Neural cell (in vitro differentiated cells): ENCODE measurements around the gene IL6R. TPM values are rescaled to one million over a fixed set of nuclear protein-coding genes. Genes with fewer than 3 reads are reported as not detected.

Source experiments
- H2AFZ ChIP-seq: fragments of 200-600, 300-800 bp; sonication (generic), shearing (Covaris generic); 2 replicates; pipeline ENCODE4 v1.6.0; 2014; ENCODE audit warnings: low read depth, mild to moderate bottlenecking, antibody characterized with exemption, low read length, moderate library complexity
- H3F3A ChIP-seq: fragments of 200-600 bp; shearing (Covaris generic); 2 replicates; pipeline ENCODE4 v1.6.1; 2016; ENCODE audit warnings: mild to moderate bottlenecking, moderate library complexity, mixed read lengths, antibody characterized with exemption, low read length; ENCODE audit not compliant: insufficient read depth, poor library complexity, severe bottlenecking
- H3K27ac ChIP-seq: fragments of 200-600, 300-800 bp; sonication (generic), shearing (Covaris generic); 2 replicates; pipeline ENCODE4 v1.5.1; 2014; ENCODE audit warnings: mild to moderate bottlenecking, low read length, moderate library complexity
- H3K27me3 ChIP-seq: fragments of 300-800, 200-600 bp; sonication (generic), shearing (Covaris generic); 2 replicates; pipeline ENCODE4 v1.6.0; 2014; ENCODE audit warnings: mild to moderate bottlenecking, low read depth, low read length, moderate library complexity; ENCODE audit not compliant: insufficient read depth
- H3K36me3 ChIP-seq: fragments of 300-800, 200-600 bp; sonication (generic), shearing (Covaris generic); 2 replicates; pipeline ENCODE4 v1.5.1; 2014; ENCODE audit warnings: mild to moderate bottlenecking, antibody characterized with exemption, low read length, moderate library complexity; ENCODE audit not compliant: insufficient read depth
- H3K4me2 ChIP-seq: fragments of 300-800, 200-600 bp; sonication (generic), shearing (Covaris generic); 2 replicates; pipeline ENCODE4 v1.6.0; 2014; ENCODE audit warnings: mild to moderate bottlenecking, low read length
- H3K4me3 ChIP-seq: fragments of 300-800, 200-600 bp; sonication (generic), shearing (Covaris generic); 2 replicates; pipeline ENCODE4 v1.5.1; 2014; ENCODE audit warnings: mild to moderate bottlenecking, low read length, moderate library complexity
- H3K79me2 ChIP-seq: fragments of 200-600 bp; shearing (Covaris generic); replicated peaks from 2 replicates; pipeline ENCODE4 v1.6.0; 2014; ENCODE audit warnings: mild to moderate bottlenecking, low read length, moderate library complexity; ENCODE audit not compliant: insufficient read depth
- H3K9ac ChIP-seq: fragments of 300-800, 200-600 bp; sonication (generic), shearing (Covaris generic); 2 replicates; pipeline ENCODE4 v1.6.1; 2016; ENCODE audit warnings: mild to moderate bottlenecking, low read length, mixed read lengths
- H3K9me2 ChIP-seq: fragments of 200-600 bp; shearing (Covaris generic); 2 replicates; pipeline ENCODE4 v1.6.1; 2016; ENCODE audit warnings: mild to moderate bottlenecking, low read length, mixed read lengths; ENCODE audit not compliant: insufficient read depth
- H3K9me3 ChIP-seq: fragments of 200-600, 300-800 bp; sonication (generic), shearing (Covaris generic); 2 replicates; pipeline ENCODE4 v1.6.1; 2016; ENCODE audit warnings: mild to moderate bottlenecking, mixed run types, low read length, moderate library complexity, mixed read lengths
- H4K20me1 ChIP-seq: fragments of 200-600 bp; shearing (Covaris generic); 2 replicates; pipeline ENCODE4 v1.6.1; 2016; ENCODE audit warnings: mild to moderate bottlenecking, mixed run types; ENCODE audit not compliant: insufficient read depth
- EP300 ChIP-seq: fragments of 450-650 bp; conservative IDR thresholded peaks from 2 replicates; pipeline ENCODE4 v1.6.1; 2014; ENCODE audit warnings: antibody characterized with exemption, mild to moderate bottlenecking, moderate library complexity; ENCODE audit not compliant: poor library complexity, severe bottlenecking
- EZH2 ChIP-seq: fragments of 200-600, 300-800 bp; shearing (Covaris generic), sonication (generic); IDR thresholded peaks from 2 replicates; pipeline ENCODE4 v1.6.1; 2014; ENCODE audit warnings: antibody characterized with exemption, low read length, borderline replicate concordance, mild to moderate bottlenecking; ENCODE audit not compliant: insufficient read depth, poor library complexity, severe bottlenecking
- MXI1 ChIP-seq: fragments of 450-650 bp; conservative IDR thresholded peaks from 2 replicates; pipeline ENCODE4 v1.6.1; 2014; ENCODE audit warnings: antibody characterized with exemption, mild to moderate bottlenecking; ENCODE audit not compliant: poor library complexity, severe bottlenecking
- POLR2AphosphoS5 ChIP-seq: IDR thresholded peaks from 2 replicates; pipeline ENCODE4 v1.6.1; 2012
- RAD21 ChIP-seq: fragments of 450-650 bp; conservative IDR thresholded peaks from 2 replicates; pipeline ENCODE4 v1.6.1; 2014; ENCODE audit warnings: antibody characterized with exemption, mild to moderate bottlenecking, moderate library complexity
- REST ChIP-seq: IDR thresholded peaks from 2 replicates; pipeline ENCODE4 v1.6.1; 2012; ENCODE audit warnings: borderline replicate concordance
- SMC3 ChIP-seq: fragments of 450-650 bp; conservative IDR thresholded peaks from 2 replicates; pipeline ENCODE4 v1.6.1; 2014; ENCODE audit warnings: antibody characterized with exemption, mild to moderate bottlenecking, moderate library complexity; ENCODE audit not compliant: poor library complexity
- TAF1 ChIP-seq: IDR thresholded peaks from 2 replicates; pipeline ENCODE4 v1.6.1; 2012; ENCODE audit warnings: low read depth
- polyA plus RNA-seq: library from polyadenylated mRNA; depleted of rRNA; stranded (reverse); fragments of >200 nt; gene quantifications from 2 replicates; pipeline ENCODE4 v1.2.3, GENCODE V29; 2014
- TF ChIP-seq, protein P1 (sequence below): fragments of 450-650 bp; IDR thresholded peaks from 2 replicates; pipeline ENCODE4 v1.5.1; 2014; ENCODE audit warnings: antibody characterized with exemption, mild to moderate bottlenecking, moderate library complexity; ENCODE audit not compliant: poor library complexity, severe bottlenecking

The IL6R gene
- polyA plus RNA-seq, 1 donor from 2014 or later: not detected

DNA sequence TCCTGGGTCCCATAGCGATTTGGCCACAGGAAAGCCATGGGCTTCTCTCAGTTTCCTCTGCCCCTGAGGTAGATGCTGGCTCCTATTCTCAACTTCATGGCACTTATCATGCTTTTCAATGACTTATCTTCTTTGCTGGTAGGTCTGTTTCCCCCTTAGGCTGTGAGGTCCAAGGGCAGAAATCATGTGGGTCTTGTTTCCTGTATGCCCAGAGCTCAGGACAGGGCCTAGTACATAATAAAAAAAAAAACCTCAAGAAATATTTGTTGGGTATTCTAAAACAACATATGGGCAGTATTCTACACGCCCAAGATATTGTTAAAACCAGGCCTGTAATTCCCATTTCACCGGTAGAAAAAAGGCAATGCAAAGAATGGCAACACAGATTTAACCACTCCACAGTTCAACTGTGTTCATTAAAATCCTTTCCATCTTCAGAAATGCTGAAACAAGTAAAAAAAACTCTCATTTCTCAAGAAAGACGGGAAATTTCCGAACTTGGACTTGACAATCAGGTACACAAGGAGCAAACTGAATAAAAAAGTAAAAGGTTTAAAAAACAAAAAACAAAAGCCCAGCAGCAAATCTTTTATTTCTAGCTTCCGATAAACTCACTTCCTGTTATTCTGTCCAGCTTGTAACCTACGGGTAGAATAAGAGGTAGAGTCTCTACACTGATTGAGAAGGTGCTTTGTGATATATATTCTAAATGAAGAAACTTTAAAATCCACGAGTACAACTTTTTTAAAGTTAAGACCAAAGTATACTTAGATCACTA is 90.5 kb downstream of the IL6R start:
- no peak overlapping the region for H3K27ac ChIP-seq
- no peaks in the 10 kb centered on the region for H4K20me1 ChIP-seq
- H3K9me3 ChIP-seq: no peaks in the 10 kb centered on the region
- H3F3A ChIP-seq: no peaks in the 10 kb centered on the region
- no peak overlapping the region for H3K9ac ChIP-seq
- no peaks in the 10 kb centered on the region for H3K36me3 ChIP-seq
- no peaks in the 10 kb centered on the region for H3K79me2 ChIP-seq
- no peaks in the 10 kb centered on the region for H3K9me2 ChIP-seq
- peaks cover 22% of the 10 kb centered on the region for H3K27me3 ChIP-seq
- no peak overlapping the region for H3K4me2 ChIP-seq
- H3K4me3 ChIP-seq: no peak overlapping the region
- no peak overlapping the region for H2AFZ ChIP-seq
- TF ChIP-seq SMC3 (no peak), TAF1 (no peak), RAD21 (no peak), REST (no peak), MXI1 (no peak), EZH2 (no peak)
- TF ChIP-seq, protein P1, sequence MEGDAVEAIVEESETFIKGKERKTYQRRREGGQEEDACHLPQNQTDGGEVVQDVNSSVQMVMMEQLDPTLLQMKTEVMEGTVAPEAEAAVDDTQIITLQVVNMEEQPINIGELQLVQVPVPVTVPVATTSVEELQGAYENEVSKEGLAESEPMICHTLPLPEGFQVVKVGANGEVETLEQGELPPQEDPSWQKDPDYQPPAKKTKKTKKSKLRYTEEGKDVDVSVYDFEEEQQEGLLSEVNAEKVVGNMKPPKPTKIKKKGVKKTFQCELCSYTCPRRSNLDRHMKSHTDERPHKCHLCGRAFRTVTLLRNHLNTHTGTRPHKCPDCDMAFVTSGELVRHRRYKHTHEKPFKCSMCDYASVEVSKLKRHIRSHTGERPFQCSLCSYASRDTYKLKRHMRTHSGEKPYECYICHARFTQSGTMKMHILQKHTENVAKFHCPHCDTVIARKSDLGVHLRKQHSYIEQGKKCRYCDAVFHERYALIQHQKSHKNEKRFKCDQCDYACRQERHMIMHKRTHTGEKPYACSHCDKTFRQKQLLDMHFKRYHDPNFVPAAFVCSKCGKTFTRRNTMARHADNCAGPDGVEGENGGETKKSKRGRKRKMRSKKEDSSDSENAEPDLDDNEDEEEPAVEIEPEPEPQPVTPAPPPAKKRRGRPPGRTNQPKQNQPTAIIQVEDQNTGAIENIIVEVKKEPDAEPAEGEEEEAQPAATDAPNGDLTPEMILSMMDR: no peak

DNA sequence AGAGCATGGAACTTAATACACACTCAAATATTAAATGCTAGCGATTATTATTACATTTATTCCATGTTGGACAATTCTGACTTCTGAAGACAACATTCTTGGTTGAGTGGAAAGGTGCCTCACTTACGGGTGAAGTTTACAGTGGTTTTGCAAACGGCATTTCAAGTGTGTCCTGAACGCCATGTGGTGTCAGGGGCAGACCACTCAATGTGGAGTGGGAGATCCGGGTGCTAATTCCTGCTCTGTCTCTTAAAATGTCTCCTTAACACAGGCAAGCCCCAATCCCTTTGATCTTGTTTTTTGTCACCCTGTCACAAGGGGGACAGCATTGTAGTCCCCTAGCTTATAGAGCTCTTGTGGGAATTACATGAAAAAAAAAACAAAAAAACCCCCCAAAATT is 91.2 kb downstream of the IL6R start:
- H2AFZ ChIP-seq: no peak overlapping the region
- no peaks in the 10 kb centered on the region for H3F3A ChIP-seq
- no peaks in the 10 kb centered on the region for H3K36me3 ChIP-seq
- TF ChIP-seq EZH2: no peak
- TF ChIP-seq SMC3: no peak
- TF ChIP-seq, protein P1: no peak
- TF ChIP-seq RAD21: no peak
- no peak for TF ChIP-seq POLR2AphosphoS5
- no peak for TF ChIP-seq TAF1
- TF ChIP-seq MXI1: no peak
- no peak for TF ChIP-seq REST
- TF ChIP-seq EP300: no peak
- no peak overlapping the region for H3K27ac ChIP-seq
- H3K4me3 ChIP-seq: no peak overlapping the region
- H3K79me2 ChIP-seq: no peaks in the 10 kb centered on the region
- H3K9me3 ChIP-seq: no peaks in the 10 kb centered on the region
- no peak overlapping the region for H3K4me2 ChIP-seq
- H3K27me3 ChIP-seq: peaks cover 29% of the 10 kb centered on the region
- no peak overlapping the region for H3K9ac ChIP-seq
- H3K9me2 ChIP-seq: no peaks in the 10 kb centered on the region
- no peaks in the 10 kb centered on the region for H4K20me1 ChIP-seq
